Tibial artery (tissue), 4 donors: ENCODE data around the gene TTLL11.

Experiments
- DNase-seq, 2 donors: peaks; one replicate each; pipeline ENCODE4 v3.0.0-alpha.2; 2019
- H3K27ac ChIP-seq, 2 donors: fragments of 200-600 bp; sonication (generic) in 1 of 2; 1 replicate in 1 of 2; 2 replicates in 1 of 2; pipeline ENCODE4 v1.5.1; 2018 to 2019; ENCODE audit warnings: mild to moderate bottlenecking in 1 of 2
- H3K27me3 ChIP-seq, 2 donors: fragments of 200-600 bp; sonication (generic) in 1 of 2; one replicate each; pipeline versions ENCODE4 v1.5.1 to v1.6.0; 2016 to 2019
- H3K36me3 ChIP-seq, 3 donors: fragments of 200-600 bp; sonication (generic) in 2 of 3; one replicate each; pipeline ENCODE4 v1.5.1; 2016 to 2019; ENCODE audit warnings: mild to moderate bottlenecking in 2 of 3
- H3K4me1 ChIP-seq, 4 donors: fragments of 200-600 bp; sonication (generic) in 2 of 4; 1 replicate in 3 of 4; 2 replicates in 1 of 4; pipeline ENCODE4 v1.5.1; 2016 to 2019
- H3K4me3 ChIP-seq, 2 donors: fragments of 200-600 bp; sonication (generic) in 1 of 2; 1 replicate in 1 of 2; 2 replicates in 1 of 2; pipeline ENCODE4 v1.5.1; 2018 to 2019; ENCODE audit warnings: mild to moderate bottlenecking in 2 of 2
- H3K9me3 ChIP-seq, 3 donors: fragments of 200-600 bp; sonication (generic) in 1 of 3; one replicate each; pipeline ENCODE4 v1.5.1; 2016 to 2019
- CTCF ChIP-seq, 2 experiments: fragments of 200-600 bp in 1 of 2; fragments of 450-650 bp in 1 of 2; IDR thresholded peaks; one replicate each; pipeline ENCODE4 v1.5.1; 2017 to 2019; ENCODE audit warnings: antibody characterized with exemption in 2 of 2, mild to moderate bottlenecking in 1 of 2, moderate library complexity in 1 of 2
- intact Hi-C: fragments of 100-400 bp; cut with DNase I; formaldehyde crosslinking; loops from one replicate; pipeline ENCODE4 v1.15.0; 2023; ENCODE audit warnings: low total_unique reads

The TTLL11 gene

DNA sequence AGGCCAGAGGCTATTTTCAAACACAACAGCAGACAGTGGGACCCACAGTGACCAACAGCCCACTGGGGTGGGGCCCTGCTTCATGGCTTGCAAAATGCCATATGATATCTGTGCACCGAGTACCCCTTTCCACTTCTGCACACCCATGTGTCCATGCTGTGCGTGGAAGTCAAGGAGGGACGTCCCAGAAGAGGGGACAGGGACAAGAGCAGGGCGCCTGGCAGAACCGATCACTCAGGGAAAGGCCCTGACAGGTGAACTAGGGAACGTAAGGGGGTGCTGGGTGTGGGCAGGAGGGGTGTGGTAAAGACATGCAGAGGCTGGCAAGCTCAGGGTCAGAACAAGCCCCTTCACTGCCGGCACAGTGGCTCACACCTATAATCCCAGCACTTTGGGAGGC is 7.6 kb upstream of the TTLL11 start:
- H3K36me3 ChIP-seq = no peaks in the 10 kb centered on the region
- TF ChIP-seq CTCF (IDR thresholded peaks at IDR 0.05) = no peak
- no peak overlapping the region for H3K27ac ChIP-seq
- intact Hi-C loops = no loop called here
- H3K9me3 ChIP-seq = peaks cover 0 to 3% (median 0%) of the 10 kb centered on the region in 3 donors
- no peak overlapping the region for H3K4me3 ChIP-seq
- H3K27me3 ChIP-seq = no peaks in the 10 kb centered on the region
- DNase-seq = peak in 1 of 2 donors; percentile 41
- H3K4me1 ChIP-seq = no peaks in the 10 kb centered on the region

GRCh38 chr9:122099271-122099869 is 6.3 kb upstream of the TTLL11 start:
- Histone ChIP-seq H3K27ac (no peak overlapping the region), H3K9me3 (peaks cover 0 to 3% (median 0%) of the 10 kb centered on the region in 3 donors), H3K36me3 (no peaks in the 10 kb centered on the region), H3K4me3 (no peak overlapping the region), H3K4me1 (peaks cover 0 to 5% (median 0%) of the 10 kb centered on the region in 4 donors), H3K27me3 (no peaks in the 10 kb centered on the region)
- peak; percentile 80 to 81 for TF ChIP-seq CTCF (IDR thresholded peaks at IDR 0.05)
- peak; percentile 86 to 88 for DNase-seq
- intact Hi-C loops = no loop called here

DNA sequence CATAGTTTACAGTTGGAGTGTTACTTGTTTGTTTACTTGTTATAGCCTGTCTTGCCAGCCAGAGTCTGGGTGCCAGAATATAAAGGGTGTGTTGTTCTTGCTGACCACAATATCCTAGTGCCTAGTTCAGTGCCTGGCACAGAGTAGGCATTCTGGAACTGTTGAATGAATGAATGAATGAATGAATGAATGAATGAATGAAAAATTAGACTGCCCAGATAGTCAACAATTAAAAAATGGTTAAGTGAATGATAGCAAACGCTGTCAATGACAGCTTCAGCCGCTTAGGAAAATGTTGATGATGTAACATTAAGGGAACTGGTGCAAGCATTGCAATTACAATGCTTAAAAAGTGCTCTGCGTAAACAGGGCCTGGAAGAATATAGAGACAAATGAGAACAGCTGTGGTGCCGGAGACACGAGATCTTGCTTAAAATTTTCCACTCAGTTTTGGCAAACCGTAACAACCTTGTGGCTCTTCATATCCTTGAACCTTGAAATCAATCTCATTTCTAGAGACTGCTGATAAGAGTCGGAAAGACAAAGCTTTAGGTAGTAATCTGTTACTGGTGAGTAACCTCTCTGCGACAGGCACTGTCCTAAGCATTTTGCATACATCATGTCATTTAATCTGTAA is 4.7 kb upstream of the TTLL11 start:
- no peak for TF ChIP-seq CTCF (IDR thresholded peaks at IDR 0.05)
- H3K4me1 ChIP-seq = peaks cover 0 to 14% (median 5%) of the 10 kb centered on the region in 4 donors
- intact Hi-C loops = no loop called here
- no peaks in the 10 kb centered on the region for H3K27me3 ChIP-seq
- no peak overlapping the region for H3K4me3 ChIP-seq
- H3K9me3 ChIP-seq = no peaks in the 10 kb centered on the region
- peak in 1 of 2 donors; percentile 12 for DNase-seq
- no peak overlapping the region for H3K27ac ChIP-seq
- no peaks in the 10 kb centered on the region for H3K36me3 ChIP-seq

DNA sequence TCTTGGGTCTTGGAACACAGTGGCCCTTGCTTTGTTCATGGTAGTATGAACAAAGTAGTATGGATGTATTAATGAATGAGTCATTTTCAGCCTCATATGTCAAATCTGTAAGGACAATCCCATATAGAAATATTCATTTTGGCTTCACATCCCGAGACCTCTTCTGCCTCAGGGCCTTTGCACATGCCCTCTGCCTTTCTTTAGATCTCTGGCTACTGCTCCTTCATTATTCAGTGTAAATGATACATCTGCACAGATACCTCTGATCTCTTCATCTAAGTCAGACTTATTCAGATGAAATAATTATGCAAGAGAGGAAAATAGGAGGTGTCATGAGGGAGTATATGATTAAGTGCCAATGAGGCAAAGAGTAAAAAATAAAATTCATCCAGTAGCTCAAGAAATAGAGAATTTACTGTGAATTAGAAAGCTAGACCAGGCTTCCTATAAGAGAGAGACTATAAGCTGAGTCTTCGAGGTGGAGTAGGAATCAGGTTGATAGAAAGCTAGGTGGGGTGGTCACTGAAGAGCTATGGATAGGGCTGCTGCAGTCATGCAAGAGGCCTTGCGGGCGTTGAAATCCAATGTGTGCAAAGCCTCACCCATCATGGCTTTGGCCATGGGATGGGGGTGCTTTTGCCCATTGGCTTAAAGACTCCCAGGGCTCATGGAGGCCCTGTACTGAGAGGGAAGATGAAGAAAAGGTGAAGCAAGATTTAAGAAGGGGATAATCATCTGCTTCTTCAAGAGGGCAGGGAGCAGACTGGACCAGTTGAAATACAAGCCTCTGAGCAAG is 3.7 kb upstream of the TTLL11 start:
- intact Hi-C loops = no loop called here
- peak in 1 of 2 donors; percentile 13 for DNase-seq
- H3K36me3 ChIP-seq = no peaks in the 10 kb centered on the region
- H3K4me1 ChIP-seq = peaks cover 0 to 23% (median 9%) of the 10 kb centered on the region in 4 donors
- H3K27ac ChIP-seq = no peak overlapping the region
- no peaks in the 10 kb centered on the region for H3K9me3 ChIP-seq
- TF ChIP-seq CTCF (IDR thresholded peaks at IDR 0.05) = no peak
- no peaks in the 10 kb centered on the region for H3K27me3 ChIP-seq
- no peak overlapping the region for H3K4me3 ChIP-seq

- TF ChIP-seq CTCF (IDR thresholded peaks at IDR 0.05) = peak; percentile 21 to 51
- no peak overlapping the region for H3K27ac ChIP-seq
- DNase-seq = peak; percentile 35 to 54
- intact Hi-C loops = no loop called here
- H3K4me1 ChIP-seq = peaks cover 0 to 39% (median 26%) of the 10 kb centered on the region in 4 donors
- no peaks in the 10 kb centered on the region for H3K9me3 ChIP-seq
- H3K27me3 ChIP-seq = no peaks in the 10 kb centered on the region
- no peaks in the 10 kb centered on the region for H3K36me3 ChIP-seq
- no peak overlapping the region for H3K4me3 ChIP-seq
Observed at GRCh38 chr9:122095010-122095767, 2.1 kb upstream of the TTLL11 start.
